Left lobe of liver (tissue), 2 donors: ENCODE data around the gene ZDHHC19. TPM values are rescaled to one million over a fixed set of nuclear protein-coding genes. Genes with fewer than 3 reads are reported as not detected.
"Not testable (repeated sequence)": the region's sequence is repeated elsewhere in the genome, so short reads cannot be mapped to it uniquely, and the experiment has no call there.

Source experiments
- ATAC-seq: fragments of 200-7000 bp; cut with Tn5 transposase; one replicate; pipeline ENCODE4 v1.9.1; 2020; ENCODE audit warnings: mild to moderate bottlenecking, moderate library complexity
- DNase-seq: peaks from one replicate; pipeline ENCODE4 v3.0.0-alpha.2; 2020; ENCODE audit warnings: low spot score
- total RNA-seq: library from RNA; stranded (reverse); gene quantifications from one replicate; pipeline ENCODE4 v1.2.1, GENCODE V29; 2021
- donor health status: DM: no; HTN: no; CAD: no; lungs with moderate emphysema.
- donor health status: DM: no; HTN: yes; CAD: no.

Gene ZDHHC19
- total RNA-seq, 1 donor from 2014 or later: 1.3 TPM

- no peak for DNase-seq
- ATAC-seq: no peak
Measured at GRCh38 chr3:196225763-196226364, 14.7 kb upstream of the ZDHHC19 start.

GRCh38 chr3:196225086-196225485, 13.9 kb upstream of the ZDHHC19 start:
- ATAC-seq (no peak), DNase-seq (no peak)

GRCh38 chr3:196222876-196223595, 11.8 kb upstream of the ZDHHC19 start:
- DNase-seq (no peak), ATAC-seq (no peak)

- no peak for DNase-seq
- ATAC-seq: no peak
Measured at GRCh38 chr3:196220991-196221390, 9.8 kb upstream of the ZDHHC19 start.

GRCh38 chr3:196220587-196220986, 9.4 kb upstream of the ZDHHC19 start:
- no peak for ATAC-seq
- no peak for DNase-seq

GRCh38 chr3:196219970-196220311, 8.7 kb upstream of the ZDHHC19 start:
- DNase-seq: no peak
- ATAC-seq: no peak

- DNase-seq: no peak
- ATAC-seq: no peak
Measured at GRCh38 chr3:196219194-196219969, 8.2 kb upstream of the ZDHHC19 start.

- ATAC-seq (no peak), DNase-seq (no peak)
Measured at GRCh38 chr3:196218155-196218712, 7.0 kb upstream of the ZDHHC19 start.

- DNase-seq: no peak
- ATAC-seq: no peak
Measured at GRCh38 chr3:196217307-196218154, 6.3 kb upstream of the ZDHHC19 start.

- ATAC-seq: peak; percentile 76
- peak; percentile 59 for DNase-seq
Measured at GRCh38 chr3:196216681-196217211, 5.5 kb upstream of the ZDHHC19 start.

GRCh38 chr3:196216089-196216564, 4.9 kb upstream of the ZDHHC19 start, which contains the start of gene SLC51A:
SLC51A (plus strand) TSS chr3:196216534; CDS start chr3:196216713, 179 bp downstream.
- ATAC-seq (peak; percentile 78), DNase-seq (peak; percentile 80)

- no peak for DNase-seq
- no peak for ATAC-seq
Measured at GRCh38 chr3:196215493-196216020, 4.4 kb upstream of the ZDHHC19 start.

- DNase-seq (peak; percentile 72), ATAC-seq (peak; percentile 52)
Measured at GRCh38 chr3:196214783-196215441, 3.7 kb upstream of the ZDHHC19 start.

GRCh38 chr3:196209944-196210672, 1.1 kb downstream of the ZDHHC19 start:
- not testable (repeated sequence) for DNase-seq, ATAC-seq

GRCh38 chr3:196208942-196209695, 2.1 kb downstream of the ZDHHC19 start:
- peak; percentile 5 for ATAC-seq

GRCh38 chr3:196207833-196208607, 3.2 kb downstream of the ZDHHC19 start:
- peak; percentile 82 for ATAC-seq
- peak; percentile 70 for DNase-seq

More at GRCh38 chr3:196208942-196209695, 2.1 kb downstream of the ZDHHC19 start:
- no peak for DNase-seq
